ENCODE measurements around the gene UGT1A3.

The UGT1A3 gene

DNA sequence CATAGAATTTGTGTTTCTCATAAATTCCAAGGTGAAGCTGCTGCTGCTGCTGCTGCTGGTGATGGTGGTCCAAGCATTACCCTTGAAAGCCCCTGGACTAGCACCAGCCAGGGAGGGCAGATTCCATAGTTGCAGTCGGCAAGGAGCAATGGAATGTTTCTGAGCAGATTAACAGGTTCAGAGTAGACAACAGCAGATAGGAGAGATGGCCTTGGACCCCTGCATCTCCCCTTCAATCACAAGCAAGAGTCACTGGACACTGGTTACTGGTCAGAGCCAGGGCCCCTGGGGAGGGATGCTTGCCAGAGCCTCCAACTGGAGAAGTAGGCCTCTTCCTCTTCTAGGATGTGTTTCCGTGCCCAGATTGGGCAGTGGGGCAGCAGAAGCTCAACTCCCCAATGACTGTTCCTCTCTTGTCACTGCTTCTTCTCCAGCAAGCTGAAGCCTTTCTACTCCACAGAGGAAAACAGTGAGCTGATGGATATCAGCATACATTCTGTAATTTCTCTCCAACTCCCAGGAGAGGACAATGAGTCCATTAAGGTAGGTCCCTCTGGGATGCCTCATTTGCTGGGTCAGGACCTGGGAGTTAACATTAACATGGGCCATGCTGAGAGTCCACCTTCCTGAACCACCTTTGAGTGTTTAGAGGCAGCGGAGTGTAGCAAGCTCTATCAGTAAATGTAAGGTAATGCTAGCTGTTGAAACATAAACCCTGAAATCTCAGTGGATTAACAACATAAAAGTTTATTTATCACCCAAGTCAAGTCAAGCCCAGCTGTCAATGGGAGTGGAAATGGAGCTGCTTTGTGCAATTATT, 84.6 kb downstream of the UGT1A3 start:
- H3F3A ChIP-seq (ENCODE audit: low read depth): no peaks in the 10 kb centered on the region
- H4K20me1 ChIP-seq (ENCODE audit: insufficient read depth, low read length, poor library complexity, severe bottlenecking): no peaks in the 10 kb centered on the region
- H3K9me2 ChIP-seq (replicated peaks; ENCODE audit: low read depth, low read length): no peaks in the 10 kb centered on the region
- H3K79me2 ChIP-seq (ENCODE audit: insufficient read depth, low read length): no peaks in the 10 kb centered on the region
- no peak overlapping the region for H3K4me2 ChIP-seq (ENCODE audit: low read depth, low read length, poor library complexity, severe bottlenecking)
- no peak for TF ChIP-seq EZH2phosphoT487 (IDR thresholded peaks at IDR 0.05; ENCODE audit: borderline replicate concordance)
- TF ChIP-seq, protein P1, sequence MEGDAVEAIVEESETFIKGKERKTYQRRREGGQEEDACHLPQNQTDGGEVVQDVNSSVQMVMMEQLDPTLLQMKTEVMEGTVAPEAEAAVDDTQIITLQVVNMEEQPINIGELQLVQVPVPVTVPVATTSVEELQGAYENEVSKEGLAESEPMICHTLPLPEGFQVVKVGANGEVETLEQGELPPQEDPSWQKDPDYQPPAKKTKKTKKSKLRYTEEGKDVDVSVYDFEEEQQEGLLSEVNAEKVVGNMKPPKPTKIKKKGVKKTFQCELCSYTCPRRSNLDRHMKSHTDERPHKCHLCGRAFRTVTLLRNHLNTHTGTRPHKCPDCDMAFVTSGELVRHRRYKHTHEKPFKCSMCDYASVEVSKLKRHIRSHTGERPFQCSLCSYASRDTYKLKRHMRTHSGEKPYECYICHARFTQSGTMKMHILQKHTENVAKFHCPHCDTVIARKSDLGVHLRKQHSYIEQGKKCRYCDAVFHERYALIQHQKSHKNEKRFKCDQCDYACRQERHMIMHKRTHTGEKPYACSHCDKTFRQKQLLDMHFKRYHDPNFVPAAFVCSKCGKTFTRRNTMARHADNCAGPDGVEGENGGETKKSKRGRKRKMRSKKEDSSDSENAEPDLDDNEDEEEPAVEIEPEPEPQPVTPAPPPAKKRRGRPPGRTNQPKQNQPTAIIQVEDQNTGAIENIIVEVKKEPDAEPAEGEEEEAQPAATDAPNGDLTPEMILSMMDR (conservative IDR thresholded peaks at IDR 0.05; ENCODE audit: low read length): no peak
- H3K27me3 ChIP-seq (ENCODE audit: insufficient read depth, low read length, poor library complexity, severe bottlenecking): no peaks in the 10 kb centered on the region
- H3K36me3 ChIP-seq (ENCODE audit: insufficient read depth, low read length): no peaks in the 10 kb centered on the region
- no peaks in the 10 kb centered on the region for H3K9me3 ChIP-seq (ENCODE audit: insufficient read depth, low read depth, low read length)
- H3K9ac ChIP-seq (ENCODE audit: low read depth, low read length, poor library complexity, severe bottlenecking): no peak overlapping the region
- no peak overlapping the region for H3K4me3 ChIP-seq (ENCODE audit: low read length, poor library complexity, severe bottlenecking)
- no peak overlapping the region for H2AFZ ChIP-seq (ENCODE audit: low read length)
- H3K4me1 ChIP-seq (ENCODE audit: insufficient read depth, low read length, poor library complexity, severe bottlenecking): no peaks in the 10 kb centered on the region

- H3K79me2 ChIP-seq (ENCODE audit: insufficient read depth, low read length): no peaks in the 10 kb centered on the region
These were observed 85.4 kb downstream of the UGT1A3 start for GRCh38 chr2:233814056-233814835.

DNA sequence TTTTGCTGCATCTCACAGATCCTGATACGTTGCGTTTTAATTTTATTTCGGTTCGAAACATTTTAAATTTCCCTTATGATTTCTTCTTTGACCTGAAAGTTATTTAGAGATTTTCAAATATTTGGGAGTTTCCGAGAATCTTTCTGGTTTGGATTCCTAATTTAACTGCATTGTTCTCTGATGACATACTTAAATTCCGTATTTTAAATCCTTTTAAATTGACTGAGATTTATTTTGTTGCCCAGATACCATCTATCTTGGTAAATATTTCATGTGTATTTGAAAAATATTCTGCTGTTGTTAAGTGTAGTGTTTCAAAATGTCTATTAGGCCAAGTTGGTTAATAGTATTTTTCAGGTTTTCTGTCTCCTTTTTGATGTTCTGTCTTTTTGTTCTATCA, 87.0 kb downstream of the UGT1A3 start:
- Histone ChIP-seq H3K36me3 (ENCODE audit: insufficient read depth, low read length) (no peaks in the 10 kb centered on the region), H3K4me3 (ENCODE audit: low read length, poor library complexity, severe bottlenecking) (no peak overlapping the region), H3K9ac (ENCODE audit: low read depth, low read length, poor library complexity, severe bottlenecking) (no peak overlapping the region), H2AFZ (ENCODE audit: low read length) (no peak overlapping the region), H3K9me3 (ENCODE audit: insufficient read depth, low read depth, low read length) (no peaks in the 10 kb centered on the region), H4K20me1 (ENCODE audit: insufficient read depth, low read length, poor library complexity, severe bottlenecking) (no peaks in the 10 kb centered on the region), H3K9me2 (replicated peaks; ENCODE audit: low read depth, low read length) (no peaks in the 10 kb centered on the region), H3K4me2 (ENCODE audit: low read depth, low read length, poor library complexity, severe bottlenecking) (no peak overlapping the region), H3K79me2 (ENCODE audit: insufficient read depth, low read length) (no peaks in the 10 kb centered on the region), H3K27me3 (ENCODE audit: insufficient read depth, low read length, poor library complexity, severe bottlenecking) (no peaks in the 10 kb centered on the region), H3K4me1 (ENCODE audit: insufficient read depth, low read length, poor library complexity, severe bottlenecking) (no peaks in the 10 kb centered on the region), H3F3A (ENCODE audit: low read depth) (no peaks in the 10 kb centered on the region)
- TF ChIP-seq, protein P1 (conservative IDR thresholded peaks at IDR 0.05; ENCODE audit: low read length): no peak
- no peak for TF ChIP-seq EZH2phosphoT487 (IDR thresholded peaks at IDR 0.05; ENCODE audit: borderline replicate concordance)

More at GRCh38 chr2:233814056-233814835, 85.4 kb downstream of the UGT1A3 start:
- H3K36me3 ChIP-seq (ENCODE audit: insufficient read depth, low read length): no peaks in the 10 kb centered on the region
- H3K9ac ChIP-seq (ENCODE audit: low read depth, low read length, poor library complexity, severe bottlenecking): no peak overlapping the region
- H3K4me3 ChIP-seq (ENCODE audit: low read length, poor library complexity, severe bottlenecking): no peak overlapping the region
- no peaks in the 10 kb centered on the region for H3K9me2 ChIP-seq (replicated peaks; ENCODE audit: low read depth, low read length)
- no peaks in the 10 kb centered on the region for H3K4me1 ChIP-seq (ENCODE audit: insufficient read depth, low read length, poor library complexity, severe bottlenecking)
- H4K20me1 ChIP-seq (ENCODE audit: insufficient read depth, low read length, poor library complexity, severe bottlenecking): no peaks in the 10 kb centered on the region
- H2AFZ ChIP-seq (ENCODE audit: low read length): no peak overlapping the region
- TF ChIP-seq, protein P1 (conservative IDR thresholded peaks at IDR 0.05; ENCODE audit: low read length): no peak
- TF ChIP-seq EZH2phosphoT487 (IDR thresholded peaks at IDR 0.05; ENCODE audit: borderline replicate concordance): no peak
- H3K9me3 ChIP-seq (ENCODE audit: insufficient read depth, low read depth, low read length): no peaks in the 10 kb centered on the region
- no peaks in the 10 kb centered on the region for H3F3A ChIP-seq (ENCODE audit: low read depth)
- H3K27me3 ChIP-seq (ENCODE audit: insufficient read depth, low read length, poor library complexity, severe bottlenecking): no peaks in the 10 kb centered on the region
- no peak overlapping the region for H3K4me2 ChIP-seq (ENCODE audit: low read depth, low read length, poor library complexity, severe bottlenecking)
